Stimulated activated naive CD8-positive, alpha-beta T cell treated with anti-CD3 and anti-CD28 coated beads, Interleukin-15, Interleukin-2, amounts not matched to agents 100 ng/mL and 50 ng/mL, for 24 hours (primary cell): ENCODE data around the gene PTPRF.

Experiments
- H3K27ac Mint-ChIP-seq: one replicate; pipeline ENCODE4 v1.8.0; 2021; ENCODE audit warnings: mild to moderate bottlenecking, mixed read lengths
- H3K27me3 Mint-ChIP-seq: one replicate; pipeline ENCODE4 v1.8.0; 2021; ENCODE audit warnings: mixed read lengths
- H3K36me3 Mint-ChIP-seq: one replicate; pipeline ENCODE4 v1.8.0; 2021; ENCODE audit warnings: low read depth, mixed read lengths
- H3K4me1 Mint-ChIP-seq: one replicate; pipeline ENCODE4 v1.8.0; 2021; ENCODE audit warnings: low read depth, mixed read lengths
- H3K4me3 Mint-ChIP-seq: one replicate; pipeline ENCODE4 v1.8.0; 2021; ENCODE audit warnings: mild to moderate bottlenecking, mixed read lengths
- H3K9me3 Mint-ChIP-seq: one replicate; pipeline ENCODE4 v1.8.0; 2021; ENCODE audit warnings: mixed read lengths

The PTPRF gene

DNA sequence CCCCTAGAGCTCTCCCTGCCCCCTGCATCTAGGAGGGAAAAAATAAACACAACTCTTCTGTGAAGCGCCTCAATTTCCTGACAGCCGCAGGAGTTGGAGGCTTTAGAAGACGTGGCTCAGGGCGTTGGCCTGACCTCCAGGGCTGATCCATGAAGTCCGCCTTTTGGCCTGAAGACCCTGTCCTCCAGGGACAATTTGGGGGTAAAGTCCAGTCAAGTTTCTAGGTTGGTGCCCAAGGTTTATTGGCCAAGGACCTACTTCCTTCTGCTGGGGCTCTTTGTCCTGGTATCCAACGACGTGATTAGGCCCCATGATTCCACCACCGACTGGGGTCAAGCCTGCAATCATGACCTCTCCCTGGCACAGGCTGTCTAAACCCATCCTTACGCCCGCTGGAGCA, 54.9 kb downstream of the PTPRF start:
- Mint-ChIP-seq H3K36me3 (no peaks in the 10 kb centered on the region), H3K27ac (no peak overlapping the region), H3K27me3 (no peaks in the 10 kb centered on the region), H3K4me1 (peaks cover 6% of the 10 kb centered on the region), H3K4me3 (no peak overlapping the region), H3K9me3 (no peaks in the 10 kb centered on the region)

- H3K9me3 Mint-ChIP-seq = no peaks in the 10 kb centered on the region
- H3K4me3 Mint-ChIP-seq = no peak overlapping the region
- H3K27me3 Mint-ChIP-seq = no peaks in the 10 kb centered on the region
- peaks cover 6% of the 10 kb centered on the region for H3K4me1 Mint-ChIP-seq
- H3K36me3 Mint-ChIP-seq = no peaks in the 10 kb centered on the region
- H3K27ac Mint-ChIP-seq = no peak overlapping the region
Measured at GRCh38 chr1:43586136-43586731, 55.6 kb downstream of the PTPRF start.

GRCh38 chr1:43587001-43587400, 56.3 kb downstream of the PTPRF start:
- Mint-ChIP-seq H3K9me3 (no peaks in the 10 kb centered on the region), H3K36me3 (no peaks in the 10 kb centered on the region), H3K27me3 (no peaks in the 10 kb centered on the region), H3K4me1 (peaks cover 5% of the 10 kb centered on the region), H3K27ac (no peak overlapping the region), H3K4me3 (no peak overlapping the region)

GRCh38 chr1:43587594-43587993, 56.9 kb downstream of the PTPRF start:
- no peaks in the 10 kb centered on the region for H3K36me3 Mint-ChIP-seq
- no peaks in the 10 kb centered on the region for H3K27me3 Mint-ChIP-seq
- H3K4me1 Mint-ChIP-seq = no peaks in the 10 kb centered on the region
- no peak overlapping the region for H3K27ac Mint-ChIP-seq
- no peak overlapping the region for H3K4me3 Mint-ChIP-seq
- H3K9me3 Mint-ChIP-seq = no peaks in the 10 kb centered on the region

DNA sequence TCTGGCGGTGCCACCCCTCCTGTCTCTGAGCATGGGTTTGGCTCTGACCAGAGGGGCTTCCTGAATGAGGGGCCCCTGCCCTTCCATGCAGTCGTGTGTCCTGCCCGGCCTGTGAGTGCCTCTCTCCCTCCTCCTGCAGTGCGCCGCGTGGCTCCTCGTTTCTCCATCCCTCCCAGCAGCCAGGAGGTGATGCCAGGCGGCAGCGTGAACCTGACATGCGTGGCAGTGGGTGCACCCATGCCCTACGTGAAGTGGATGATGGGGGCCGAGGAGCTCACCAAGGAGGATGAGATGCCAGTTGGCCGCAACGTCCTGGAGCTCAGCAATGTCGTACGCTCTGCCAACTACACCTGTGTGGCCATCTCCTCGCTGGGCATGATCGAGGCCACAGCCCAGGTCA, 57.9 kb downstream of the PTPRF start:
- Mint-ChIP-seq H3K27ac (no peak overlapping the region), H3K27me3 (no peaks in the 10 kb centered on the region), H3K4me3 (no peak overlapping the region), H3K4me1 (no peaks in the 10 kb centered on the region), H3K9me3 (no peaks in the 10 kb centered on the region), H3K36me3 (no peaks in the 10 kb centered on the region)

DNA sequence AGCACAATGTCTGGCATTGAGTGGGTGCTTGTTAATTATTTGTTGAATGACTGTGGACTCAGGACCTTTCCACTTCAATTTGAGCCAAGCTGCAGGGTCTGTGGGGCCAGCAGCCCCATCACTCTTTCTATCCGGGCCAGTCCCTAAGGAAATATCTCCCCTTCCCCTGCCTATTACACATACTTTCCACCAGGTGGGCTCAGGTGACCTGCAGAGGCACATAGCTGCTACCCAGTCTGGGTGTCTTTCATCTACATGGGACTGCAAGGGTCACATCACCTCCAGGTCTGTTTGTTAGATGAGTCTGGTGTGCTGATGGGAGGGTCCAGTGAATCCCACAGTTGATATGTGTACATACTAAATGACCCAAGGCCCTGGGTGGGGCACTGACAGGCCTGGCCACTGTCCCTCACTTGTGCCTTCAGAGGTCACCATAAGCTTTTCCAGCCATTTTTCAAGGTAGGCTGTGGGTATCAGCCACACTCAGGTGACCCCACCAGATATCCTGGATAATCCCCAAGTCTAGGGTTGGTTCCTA, 59.8 kb downstream of the PTPRF start:
- Mint-ChIP-seq H3K27ac (no peak overlapping the region), H3K4me1 (no peaks in the 10 kb centered on the region), H3K9me3 (no peaks in the 10 kb centered on the region), H3K36me3 (no peaks in the 10 kb centered on the region), H3K4me3 (no peak overlapping the region), H3K27me3 (no peaks in the 10 kb centered on the region)

DNA sequence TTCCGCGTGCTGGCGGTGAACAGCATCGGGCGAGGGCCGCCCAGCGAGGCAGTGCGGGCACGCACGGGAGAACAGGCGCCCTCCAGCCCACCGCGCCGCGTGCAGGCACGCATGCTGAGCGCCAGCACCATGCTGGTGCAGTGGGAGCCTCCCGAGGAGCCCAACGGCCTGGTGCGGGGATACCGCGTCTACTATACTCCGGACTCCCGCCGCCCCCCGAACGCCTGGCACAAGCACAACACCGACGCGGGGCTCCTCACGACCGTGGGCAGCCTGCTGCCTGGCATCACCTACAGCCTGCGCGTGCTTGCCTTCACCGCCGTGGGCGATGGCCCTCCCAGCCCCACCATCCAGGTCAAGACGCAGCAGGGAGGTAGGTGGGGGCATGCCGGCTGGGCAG, 60.5 kb downstream of the PTPRF start:
- Mint-ChIP-seq H3K4me3 (no peak overlapping the region), H3K27ac (no peak overlapping the region), H3K4me1 (no peaks in the 10 kb centered on the region), H3K27me3 (no peaks in the 10 kb centered on the region), H3K36me3 (no peaks in the 10 kb centered on the region), H3K9me3 (no peaks in the 10 kb centered on the region)

DNA sequence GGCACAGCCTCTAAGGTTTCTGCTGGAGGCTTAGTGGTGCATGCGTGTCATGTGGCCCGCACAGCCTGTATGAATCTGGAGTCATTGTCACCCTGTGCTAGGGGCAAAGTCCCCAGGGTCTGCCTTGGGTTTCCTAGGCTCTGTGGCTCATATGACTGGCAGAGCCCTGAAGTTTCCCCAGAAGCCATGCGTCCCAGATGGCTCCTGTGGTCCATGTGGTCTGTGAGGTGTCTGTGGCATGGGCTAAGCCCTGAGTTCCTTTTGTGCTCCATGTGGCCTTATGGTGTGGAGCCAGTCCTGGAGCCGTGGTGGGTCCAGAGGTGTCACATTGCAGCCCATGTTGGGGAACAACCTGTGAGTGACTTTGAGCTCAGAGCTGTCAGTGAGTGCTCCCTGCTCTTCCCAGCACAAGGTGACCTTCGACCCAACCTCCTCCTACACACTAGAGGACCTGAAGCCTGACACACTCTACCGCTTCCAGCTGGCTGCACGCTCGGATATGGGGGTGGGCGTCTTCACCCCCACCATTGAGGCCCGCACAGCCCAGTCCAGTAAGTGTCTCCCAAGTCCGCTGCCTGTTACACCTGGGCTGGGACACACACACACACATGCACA, 61.5 kb downstream of the PTPRF start:
- Mint-ChIP-seq H3K4me1 (no peaks in the 10 kb centered on the region), H3K27me3 (no peaks in the 10 kb centered on the region), H3K9me3 (no peaks in the 10 kb centered on the region), H3K27ac (no peak overlapping the region), H3K36me3 (no peaks in the 10 kb centered on the region), H3K4me3 (no peak overlapping the region)

GRCh38 chr1:43592974-43593683, 62.4 kb downstream of the PTPRF start:
- Mint-ChIP-seq H3K27me3 (no peaks in the 10 kb centered on the region), H3K4me1 (no peaks in the 10 kb centered on the region), H3K27ac (no peak overlapping the region), H3K9me3 (no peaks in the 10 kb centered on the region), H3K36me3 (no peaks in the 10 kb centered on the region), H3K4me3 (no peak overlapping the region)

- Mint-ChIP-seq H3K9me3 (no peaks in the 10 kb centered on the region), H3K4me1 (no peaks in the 10 kb centered on the region), H3K27me3 (no peaks in the 10 kb centered on the region), H3K36me3 (no peaks in the 10 kb centered on the region), H3K4me3 (no peak overlapping the region), H3K27ac (no peak overlapping the region)
Measured at GRCh38 chr1:43596579-43596978, 65.9 kb downstream of the PTPRF start.

DNA sequence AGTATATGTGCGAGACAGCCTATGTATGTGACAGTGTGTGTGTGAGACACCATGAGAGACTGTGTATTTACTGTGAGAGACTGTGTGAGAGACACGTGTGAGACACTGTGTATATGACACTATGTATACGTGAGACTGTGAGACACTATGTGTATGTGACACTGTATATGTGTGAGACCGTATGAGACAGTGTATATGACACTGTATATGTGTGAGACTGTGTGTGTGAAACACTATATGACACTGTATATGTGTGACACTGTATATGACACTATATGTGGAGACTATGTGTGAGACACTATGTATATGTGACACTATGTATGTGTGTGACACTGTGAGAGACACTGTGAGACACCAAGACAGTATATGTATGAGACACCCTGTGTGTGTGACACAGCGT, 66.3 kb downstream of the PTPRF start:
- no peaks in the 10 kb centered on the region for H3K9me3 Mint-ChIP-seq
- no peaks in the 10 kb centered on the region for H3K27me3 Mint-ChIP-seq
- no peak overlapping the region for H3K4me3 Mint-ChIP-seq
- no peak overlapping the region for H3K27ac Mint-ChIP-seq
- H3K36me3 Mint-ChIP-seq = no peaks in the 10 kb centered on the region
- no peaks in the 10 kb centered on the region for H3K4me1 Mint-ChIP-seq

- Mint-ChIP-seq H3K27ac (no peak overlapping the region), H3K36me3 (no peaks in the 10 kb centered on the region), H3K27me3 (no peaks in the 10 kb centered on the region), H3K4me1 (no peaks in the 10 kb centered on the region), H3K9me3 (no peaks in the 10 kb centered on the region), H3K4me3 (no peak overlapping the region)
Measured at GRCh38 chr1:43597721-43598120, 67.0 kb downstream of the PTPRF start.

GRCh38 chr1:43598622-43599021, 67.9 kb downstream of the PTPRF start:
- no peaks in the 10 kb centered on the region for H3K27me3 Mint-ChIP-seq
- no peaks in the 10 kb centered on the region for H3K36me3 Mint-ChIP-seq
- no peak overlapping the region for H3K4me3 Mint-ChIP-seq
- no peaks in the 10 kb centered on the region for H3K4me1 Mint-ChIP-seq
- H3K9me3 Mint-ChIP-seq = no peaks in the 10 kb centered on the region
- no peak overlapping the region for H3K27ac Mint-ChIP-seq

- no peaks in the 10 kb centered on the region for H3K27me3 Mint-ChIP-seq
- no peak overlapping the region for H3K4me3 Mint-ChIP-seq
- H3K9me3 Mint-ChIP-seq = no peaks in the 10 kb centered on the region
- H3K4me1 Mint-ChIP-seq = no peaks in the 10 kb centered on the region
- no peaks in the 10 kb centered on the region for H3K36me3 Mint-ChIP-seq
- no peak overlapping the region for H3K27ac Mint-ChIP-seq
Measured at GRCh38 chr1:43600033-43601020, 69.6 kb downstream of the PTPRF start.

- H3K4me3 Mint-ChIP-seq = no peak overlapping the region
- no peaks in the 10 kb centered on the region for H3K4me1 Mint-ChIP-seq
- no peaks in the 10 kb centered on the region for H3K27me3 Mint-ChIP-seq
- no peak overlapping the region for H3K27ac Mint-ChIP-seq
- H3K9me3 Mint-ChIP-seq = no peaks in the 10 kb centered on the region
- no peaks in the 10 kb centered on the region for H3K36me3 Mint-ChIP-seq
Measured at GRCh38 chr1:43602990-43603389, 72.3 kb downstream of the PTPRF start.
